ENCODE data around the gene MORN4.
"Not testable (repeated sequence)": the region's sequence is repeated elsewhere in the genome, so short reads cannot be mapped to it uniquely, and the experiment has no call there.

MORN4 gene

GRCh38 chr10:97642471-97643159 lies 9.3 kb upstream of the MORN4 start:
- 90 to 96% methylated on average over 13 of the region's 13 CpGs for WGBS, 2 experiments
- not testable (repeated sequence) for H3K27ac ChIP-seq (ENCODE audit: insufficient read depth, low read depth, low read length, poor library complexity, severe bottlenecking); H3K4me3 ChIP-seq (ENCODE audit: insufficient read depth, low read depth, low read length); H3K27me3 ChIP-seq (ENCODE audit: control insufficient read depth, insufficient read depth, low read length, poor library complexity, severe bottlenecking); H3K9me3 ChIP-seq (ENCODE audit: control insufficient read depth, low read length); H3K4me1 ChIP-seq (ENCODE audit: control insufficient read depth, insufficient read depth, low read length); H3K36me3 ChIP-seq (ENCODE audit: control insufficient read depth, insufficient read depth, low read length)

- H3K9me3 ChIP-seq (ENCODE audit: control insufficient read depth, low read length): no peaks in the 10 kb centered on the region
- no peaks in the 10 kb centered on the region for H3K27me3 ChIP-seq (ENCODE audit: control insufficient read depth, insufficient read depth, low read length, poor library complexity, severe bottlenecking)
- H3K36me3 ChIP-seq (ENCODE audit: control insufficient read depth, insufficient read depth, low read length): peaks cover 9% of the 10 kb centered on the region
- H3K27ac ChIP-seq (ENCODE audit: insufficient read depth, low read depth, low read length, poor library complexity, severe bottlenecking): peak overlapping the region; percentile 71
- peak overlapping the region; percentile 62 for H3K4me3 ChIP-seq (ENCODE audit: insufficient read depth, low read depth, low read length)
- 1% methylated on average over 67 of the region's 67 CpGs for WGBS, 2 experiments
- peaks cover 6% of the 10 kb centered on the region for H3K4me1 ChIP-seq (ENCODE audit: control insufficient read depth, insufficient read depth, low read length)
Measured at GRCh38 chr10:97640868-97641811, 7.8 kb upstream of the MORN4 start.

GRCh38 chr10:97640174-97640867 lies 7.0 kb upstream of the MORN4 start, which contains the start of gene PI4K2A:
Gene PI4K2A (plus strand): TSS chr10:97640671. CDS start chr10:97640743, 72 bp downstream.
- WGBS, 2 experiments: 2% methylated on average over 54 of the region's 54 CpGs
- peaks cover 9% of the 10 kb centered on the region for H3K36me3 ChIP-seq (ENCODE audit: control insufficient read depth, insufficient read depth, low read length)
- H3K4me3 ChIP-seq (ENCODE audit: insufficient read depth, low read depth, low read length): peak within 1 kb of the TSS; percentile 62
- peak within 1 kb of the TSS; percentile 71 for H3K27ac ChIP-seq (ENCODE audit: insufficient read depth, low read depth, low read length, poor library complexity, severe bottlenecking)
- peaks cover 6% of the 10 kb centered on the region for H3K4me1 ChIP-seq (ENCODE audit: control insufficient read depth, insufficient read depth, low read length)
- H3K27me3 ChIP-seq (ENCODE audit: control insufficient read depth, insufficient read depth, low read length, poor library complexity, severe bottlenecking): no peaks in the 10 kb centered on the region
- H3K9me3 ChIP-seq (ENCODE audit: control insufficient read depth, low read length): no peaks in the 10 kb centered on the region

- WGBS, 2 experiments: 79 to 97% methylated on average over 3 of the region's 3 CpGs
- not testable (repeated sequence) for H3K36me3 ChIP-seq (ENCODE audit: control insufficient read depth, insufficient read depth, low read length); H3K27ac ChIP-seq (ENCODE audit: insufficient read depth, low read depth, low read length, poor library complexity, severe bottlenecking); H3K4me1 ChIP-seq (ENCODE audit: control insufficient read depth, insufficient read depth, low read length); H3K4me3 ChIP-seq (ENCODE audit: insufficient read depth, low read depth, low read length); H3K27me3 ChIP-seq (ENCODE audit: control insufficient read depth, insufficient read depth, low read length, poor library complexity, severe bottlenecking); H3K9me3 ChIP-seq (ENCODE audit: control insufficient read depth, low read length)
Measured at GRCh38 chr10:97639090-97639489, 5.8 kb upstream of the MORN4 start.

GRCh38 chr10:97635577-97635976 lies 2.3 kb upstream of the MORN4 start:
- H3K27me3 ChIP-seq (ENCODE audit: control insufficient read depth, insufficient read depth, low read length, poor library complexity, severe bottlenecking): no peaks in the 10 kb centered on the region
- H3K9me3 ChIP-seq (ENCODE audit: control insufficient read depth, low read length): no peaks in the 10 kb centered on the region
- H3K4me3 ChIP-seq (ENCODE audit: insufficient read depth, low read depth, low read length): no peak overlapping the region
- no peak overlapping the region for H3K27ac ChIP-seq (ENCODE audit: insufficient read depth, low read depth, low read length, poor library complexity, severe bottlenecking)
- H3K4me1 ChIP-seq (ENCODE audit: control insufficient read depth, insufficient read depth, low read length): no peaks in the 10 kb centered on the region
- WGBS, 2 experiments: no CpG with 5 or more reads among the region's 1 CpG
- H3K36me3 ChIP-seq (ENCODE audit: control insufficient read depth, insufficient read depth, low read length): no peaks in the 10 kb centered on the region

- Histone ChIP-seq H3K36me3 (ENCODE audit: control insufficient read depth, insufficient read depth, low read length) (no peaks in the 10 kb centered on the region), H3K27me3 (ENCODE audit: control insufficient read depth, insufficient read depth, low read length, poor library complexity, severe bottlenecking) (no peaks in the 10 kb centered on the region), H3K27ac (ENCODE audit: insufficient read depth, low read depth, low read length, poor library complexity, severe bottlenecking) (no peak overlapping the region), H3K4me3 (ENCODE audit: insufficient read depth, low read depth, low read length) (peak overlapping the region; percentile 63), H3K9me3 (ENCODE audit: control insufficient read depth, low read length) (no peaks in the 10 kb centered on the region), H3K4me1 (ENCODE audit: control insufficient read depth, insufficient read depth, low read length) (no peaks in the 10 kb centered on the region)
- WGBS, 2 experiments: 86 to 90% methylated on average over 8 of the region's 8 CpGs
Measured at GRCh38 chr10:97633921-97634320, 621 bp upstream of the MORN4 start.

- H3K4me1 ChIP-seq (ENCODE audit: control insufficient read depth, insufficient read depth, low read length): no peaks in the 10 kb centered on the region
- H3K36me3 ChIP-seq (ENCODE audit: control insufficient read depth, insufficient read depth, low read length): no peaks in the 10 kb centered on the region
- H3K4me3 ChIP-seq (ENCODE audit: insufficient read depth, low read depth, low read length): no peak overlapping the region
- H3K27me3 ChIP-seq (ENCODE audit: control insufficient read depth, insufficient read depth, low read length, poor library complexity, severe bottlenecking): no peaks in the 10 kb centered on the region
- H3K9me3 ChIP-seq (ENCODE audit: control insufficient read depth, low read length): no peaks in the 10 kb centered on the region
- no peak overlapping the region for H3K27ac ChIP-seq (ENCODE audit: insufficient read depth, low read depth, low read length, poor library complexity, severe bottlenecking)
Measured at GRCh38 chr10:97631098-97631497, 2.2 kb downstream of the MORN4 start.

- WGBS, 2 experiments: 88 to 95% methylated on average over 5 of the region's 5 CpGs
- Histone ChIP-seq H3K27me3 (ENCODE audit: control insufficient read depth, insufficient read depth, low read length, poor library complexity, severe bottlenecking) (no peaks in the 10 kb centered on the region), H3K4me1 (ENCODE audit: control insufficient read depth, insufficient read depth, low read length) (no peaks in the 10 kb centered on the region), H3K4me3 (ENCODE audit: insufficient read depth, low read depth, low read length) (no peak overlapping the region), H3K36me3 (ENCODE audit: control insufficient read depth, insufficient read depth, low read length) (no peaks in the 10 kb centered on the region), H3K27ac (ENCODE audit: insufficient read depth, low read depth, low read length, poor library complexity, severe bottlenecking) (no peak overlapping the region), H3K9me3 (ENCODE audit: control insufficient read depth, low read length) (no peaks in the 10 kb centered on the region)
Measured at GRCh38 chr10:97629289-97629688, 4.0 kb downstream of the MORN4 start.

GRCh38 chr10:97628228-97628627 lies 5.1 kb downstream of the MORN4 start:
- WGBS, 2 experiments: 92 to 96% methylated on average over 3 of the region's 3 CpGs
- H3K27ac ChIP-seq (ENCODE audit: insufficient read depth, low read depth, low read length, poor library complexity, severe bottlenecking): no peak overlapping the region
- H3K27me3 ChIP-seq (ENCODE audit: control insufficient read depth, insufficient read depth, low read length, poor library complexity, severe bottlenecking): no peaks in the 10 kb centered on the region
- no peaks in the 10 kb centered on the region for H3K4me1 ChIP-seq (ENCODE audit: control insufficient read depth, insufficient read depth, low read length)
- H3K9me3 ChIP-seq (ENCODE audit: control insufficient read depth, low read length): no peaks in the 10 kb centered on the region
- H3K4me3 ChIP-seq (ENCODE audit: insufficient read depth, low read depth, low read length): no peak overlapping the region
- no peaks in the 10 kb centered on the region for H3K36me3 ChIP-seq (ENCODE audit: control insufficient read depth, insufficient read depth, low read length)

GRCh38 chr10:97627731-97628130 lies 5.6 kb downstream of the MORN4 start:
- no peaks in the 10 kb centered on the region for H3K9me3 ChIP-seq (ENCODE audit: control insufficient read depth, low read length)
- no peak overlapping the region for H3K27ac ChIP-seq (ENCODE audit: insufficient read depth, low read depth, low read length, poor library complexity, severe bottlenecking)
- H3K4me3 ChIP-seq (ENCODE audit: insufficient read depth, low read depth, low read length): no peak overlapping the region
- H3K36me3 ChIP-seq (ENCODE audit: control insufficient read depth, insufficient read depth, low read length): no peaks in the 10 kb centered on the region
- WGBS, 2 experiments: 92 to 97% methylated on average over 4 of the region's 4 CpGs
- no peaks in the 10 kb centered on the region for H3K4me1 ChIP-seq (ENCODE audit: control insufficient read depth, insufficient read depth, low read length)
- H3K27me3 ChIP-seq (ENCODE audit: control insufficient read depth, insufficient read depth, low read length, poor library complexity, severe bottlenecking): no peaks in the 10 kb centered on the region

Measured in ectodermal cell (in vitro differentiated cells).